Tibial artery (tissue), 4 donors: ENCODE measurements around the gene EID3.

ENCODE experiments used
- DNase-seq, 2 donors: peaks; one replicate each; pipeline ENCODE4 v3.0.0-alpha.2; 2019
- H3K27ac ChIP-seq, 2 donors: fragments of 200-600 bp; sonication (generic) in 1 of 2; 1 replicate in 1 of 2; 2 replicates in 1 of 2; pipeline ENCODE4 v1.5.1; 2018 to 2019; ENCODE audit warnings: mild to moderate bottlenecking in 1 of 2
- H3K27me3 ChIP-seq, 2 donors: fragments of 200-600 bp; sonication (generic) in 1 of 2; one replicate each; pipeline versions ENCODE4 v1.5.1 to v1.6.0; 2016 to 2019
- H3K36me3 ChIP-seq, 3 donors: fragments of 200-600 bp; sonication (generic) in 2 of 3; one replicate each; pipeline ENCODE4 v1.5.1; 2016 to 2019; ENCODE audit warnings: mild to moderate bottlenecking in 2 of 3
- H3K4me1 ChIP-seq, 4 donors: fragments of 200-600 bp; sonication (generic) in 2 of 4; 1 replicate in 3 of 4; 2 replicates in 1 of 4; pipeline ENCODE4 v1.5.1; 2016 to 2019
- H3K4me3 ChIP-seq, 2 donors: fragments of 200-600 bp; sonication (generic) in 1 of 2; 1 replicate in 1 of 2; 2 replicates in 1 of 2; pipeline ENCODE4 v1.5.1; 2018 to 2019; ENCODE audit warnings: mild to moderate bottlenecking in 2 of 2
- H3K9me3 ChIP-seq, 3 donors: fragments of 200-600 bp; sonication (generic) in 1 of 3; one replicate each; pipeline ENCODE4 v1.5.1; 2016 to 2019
- intact Hi-C: fragments of 100-400 bp; cut with DNase I; formaldehyde crosslinking; loops from one replicate; pipeline ENCODE4 v1.15.0; 2023; ENCODE audit warnings: low total_unique reads
- TF ChIP-seq, protein P1 (sequence below), 2 experiments: fragments of 200-600 bp in 1 of 2; fragments of 450-650 bp in 1 of 2; IDR thresholded peaks; one replicate each; pipeline ENCODE4 v1.5.1; 2017 to 2019; ENCODE audit warnings: antibody characterized with exemption in 2 of 2, mild to moderate bottlenecking in 1 of 2, moderate library complexity in 1 of 2

Gene EID3

DNA sequence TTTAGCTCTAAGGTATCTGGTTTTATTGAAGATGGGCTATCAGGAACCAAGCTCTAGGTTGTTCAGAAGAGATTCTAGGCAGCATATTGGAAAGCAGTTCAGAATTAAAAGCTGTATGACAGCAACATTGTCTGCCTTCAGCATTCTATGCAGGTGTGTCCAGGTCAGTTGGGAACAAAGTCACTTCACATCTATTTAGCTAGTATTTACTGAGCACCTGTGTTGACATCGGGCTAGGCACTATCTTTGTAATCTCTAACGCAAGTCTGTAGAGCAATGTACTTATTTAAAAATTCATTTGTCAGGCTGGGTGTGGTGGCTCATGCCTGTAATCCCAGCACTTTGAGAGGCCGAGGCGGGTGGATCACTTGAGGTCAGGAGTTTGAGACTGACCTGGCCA lies 6.8 kb upstream of the EID3 start:
- TF ChIP-seq, protein P1, sequence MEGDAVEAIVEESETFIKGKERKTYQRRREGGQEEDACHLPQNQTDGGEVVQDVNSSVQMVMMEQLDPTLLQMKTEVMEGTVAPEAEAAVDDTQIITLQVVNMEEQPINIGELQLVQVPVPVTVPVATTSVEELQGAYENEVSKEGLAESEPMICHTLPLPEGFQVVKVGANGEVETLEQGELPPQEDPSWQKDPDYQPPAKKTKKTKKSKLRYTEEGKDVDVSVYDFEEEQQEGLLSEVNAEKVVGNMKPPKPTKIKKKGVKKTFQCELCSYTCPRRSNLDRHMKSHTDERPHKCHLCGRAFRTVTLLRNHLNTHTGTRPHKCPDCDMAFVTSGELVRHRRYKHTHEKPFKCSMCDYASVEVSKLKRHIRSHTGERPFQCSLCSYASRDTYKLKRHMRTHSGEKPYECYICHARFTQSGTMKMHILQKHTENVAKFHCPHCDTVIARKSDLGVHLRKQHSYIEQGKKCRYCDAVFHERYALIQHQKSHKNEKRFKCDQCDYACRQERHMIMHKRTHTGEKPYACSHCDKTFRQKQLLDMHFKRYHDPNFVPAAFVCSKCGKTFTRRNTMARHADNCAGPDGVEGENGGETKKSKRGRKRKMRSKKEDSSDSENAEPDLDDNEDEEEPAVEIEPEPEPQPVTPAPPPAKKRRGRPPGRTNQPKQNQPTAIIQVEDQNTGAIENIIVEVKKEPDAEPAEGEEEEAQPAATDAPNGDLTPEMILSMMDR (IDR thresholded peaks at IDR 0.05) = no peak
- DNase-seq = no peak
- H3K27me3 ChIP-seq = no peaks in the 10 kb centered on the region
- no peaks in the 10 kb centered on the region for H3K9me3 ChIP-seq
- H3K4me1 ChIP-seq = peaks cover 0 to 98% (median 50%) of the 10 kb centered on the region in 4 donors
- H3K36me3 ChIP-seq = peaks cover 32 to 60% (median 53%) of the 10 kb centered on the region in 3 donors
- intact Hi-C loops = no loop called here
- peak overlapping the region in 1 of 2 donors; percentile 56 for H3K27ac ChIP-seq
- no peak overlapping the region for H3K4me3 ChIP-seq

DNA sequence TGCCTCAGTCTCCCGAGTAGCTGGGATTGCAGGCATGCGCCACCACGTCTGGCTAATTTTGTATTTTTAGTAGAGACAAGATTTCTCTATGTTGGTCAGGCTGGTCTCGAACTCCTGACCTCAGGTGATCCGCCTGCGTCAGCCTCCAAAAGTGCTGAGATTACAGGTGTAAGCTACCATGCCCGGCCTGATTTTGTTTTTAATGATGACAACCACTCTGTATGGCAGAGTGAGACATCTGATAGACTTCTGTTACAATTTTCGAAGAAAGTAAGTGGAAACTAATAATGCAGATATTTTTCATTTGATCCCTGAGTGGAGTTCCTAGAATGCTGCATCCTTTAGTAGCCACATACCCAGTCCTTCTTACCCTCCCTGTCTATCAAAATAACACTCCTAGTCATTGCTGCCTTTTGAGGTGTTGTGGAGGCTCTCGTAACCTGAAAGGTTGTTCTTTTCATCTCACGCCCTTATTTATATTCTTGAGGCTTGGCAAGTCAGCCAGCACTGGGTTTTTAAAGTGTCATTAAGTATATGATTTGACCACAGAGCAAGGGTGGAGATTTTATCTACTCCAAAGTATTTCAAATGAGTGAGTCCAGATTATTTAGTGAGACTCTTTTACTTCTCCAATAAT lies 5.9 kb upstream of the EID3 start:
- Histone ChIP-seq H3K9me3 (no peaks in the 10 kb centered on the region), H3K36me3 (peaks cover 23 to 51% (median 44%) of the 10 kb centered on the region in 3 donors), H3K27ac (no peak overlapping the region), H3K27me3 (no peaks in the 10 kb centered on the region), H3K4me3 (no peak overlapping the region), H3K4me1 (peaks cover 0 to 98% (median 47%) of the 10 kb centered on the region in 4 donors)
- DNase-seq = no peak
- intact Hi-C loops = no loop called here
- TF ChIP-seq, protein P1 (IDR thresholded peaks at IDR 0.05) = no peak

DNA sequence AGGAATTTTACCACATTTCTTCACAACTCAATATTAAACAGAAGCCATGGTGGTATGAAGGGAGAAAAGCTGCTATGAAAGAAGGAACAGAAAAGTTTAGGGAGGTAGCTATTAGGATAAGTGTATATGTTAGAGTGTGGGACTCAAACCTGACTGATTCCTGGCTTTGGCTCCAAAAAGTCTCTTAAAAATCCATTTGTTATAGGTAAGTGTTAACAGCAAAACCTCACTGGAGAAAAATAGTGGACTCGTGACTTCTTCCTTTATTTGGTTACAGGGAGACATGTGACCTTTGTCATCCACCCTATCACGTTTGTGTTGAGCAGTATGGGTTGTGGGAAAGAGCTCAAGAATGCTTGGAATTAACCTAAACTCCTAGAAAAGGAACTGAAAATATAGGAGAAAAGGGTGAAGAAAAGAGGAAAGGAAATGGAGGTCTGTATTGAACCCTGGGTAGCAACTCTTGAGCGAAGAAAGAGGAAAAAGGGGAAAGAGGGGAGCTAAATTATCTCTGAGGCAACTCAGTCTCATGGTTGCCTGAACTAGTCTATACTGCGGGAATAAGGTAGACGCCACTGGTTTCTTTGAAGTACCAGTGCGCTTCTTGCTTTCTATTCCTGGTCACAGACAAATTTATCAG lies 3.6 kb upstream of the EID3 start:
- peaks cover 0 to 95% (median 41%) of the 10 kb centered on the region in 4 donors for H3K4me1 ChIP-seq
- DNase-seq = no peak
- peaks cover 14 to 36% (median 22%) of the 10 kb centered on the region in 3 donors for H3K36me3 ChIP-seq
- no peaks in the 10 kb centered on the region for H3K9me3 ChIP-seq
- H3K4me3 ChIP-seq = no peak overlapping the region
- peak overlapping the region in 1 of 2 donors; percentile 9 for H3K27ac ChIP-seq
- no peaks in the 10 kb centered on the region for H3K27me3 ChIP-seq
- TF ChIP-seq, protein P1 (IDR thresholded peaks at IDR 0.05) = no peak
- intact Hi-C loops = no loop called here

DNA sequence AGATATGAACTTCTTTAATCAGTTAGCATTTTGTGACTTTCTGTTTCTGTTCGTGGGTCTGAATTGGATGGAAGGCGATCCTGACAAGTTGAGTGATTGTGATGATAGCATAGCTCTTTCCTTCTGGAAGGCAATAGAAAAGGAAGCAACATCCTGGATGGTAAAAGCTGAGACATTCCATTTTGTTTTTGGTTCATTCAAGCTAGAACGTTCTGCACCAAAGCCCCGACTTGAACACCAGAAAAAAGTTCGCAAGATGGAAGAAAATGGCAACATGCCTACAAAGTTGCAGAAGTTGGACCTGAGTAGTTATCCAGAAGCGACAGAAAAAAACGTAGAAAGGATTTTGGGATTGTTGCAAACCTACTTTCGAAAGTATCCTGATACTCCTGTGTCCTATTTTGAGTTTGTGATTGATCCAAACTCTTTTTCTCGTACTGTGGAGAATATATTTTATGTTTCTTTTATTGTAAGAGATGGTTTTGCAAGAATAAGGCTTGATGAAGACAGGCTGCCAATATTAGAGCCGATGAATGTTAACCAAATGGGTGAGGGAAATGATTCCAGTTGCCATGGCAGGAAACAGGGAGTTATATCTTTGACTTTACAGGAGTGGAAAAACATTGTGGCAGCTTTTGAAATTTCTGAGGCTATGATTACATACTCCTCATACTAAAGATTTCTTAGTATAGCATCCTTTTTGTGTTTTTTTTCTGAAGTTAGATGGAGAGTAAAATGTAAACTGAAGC lies 896 bp downstream of the EID3 start:
- no peak for DNase-seq
- Histone ChIP-seq H3K4me3 (peak overlapping the region; percentile 50 to 51), H3K9me3 (no peaks in the 10 kb centered on the region), H3K4me1 (peaks cover 0 to 90% (median 41%) of the 10 kb centered on the region in 4 donors), H3K36me3 (peaks cover 0 to 10% (median 0%) of the 10 kb centered on the region in 3 donors), H3K27me3 (no peaks in the 10 kb centered on the region), H3K27ac (peak overlapping the region; percentile 63 to 69)
- TF ChIP-seq, protein P1 (IDR thresholded peaks at IDR 0.05) = no peak
- intact Hi-C loops = no loop called here

DNA sequence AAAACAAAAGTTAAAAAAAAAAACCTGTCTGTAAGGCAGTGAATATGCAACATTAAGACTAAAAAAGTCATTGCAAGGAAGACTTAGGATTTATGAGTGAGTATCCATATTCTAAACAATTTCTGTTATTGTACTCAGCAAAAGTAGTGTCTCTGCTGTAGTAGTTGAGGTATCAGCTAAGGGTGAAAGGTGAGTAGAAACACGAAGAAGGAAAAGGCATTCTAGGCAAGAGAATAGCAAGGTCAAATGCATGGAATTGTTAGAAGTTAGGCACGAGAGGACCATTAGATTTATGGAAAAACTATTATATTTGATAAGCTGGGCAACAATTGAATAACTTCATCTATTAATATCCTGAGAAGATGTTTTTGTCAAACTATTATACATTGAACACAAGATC lies 1.8 kb downstream of the EID3 start:
- intact Hi-C loops = no loop called here
- DNase-seq = no peak
- Histone ChIP-seq H3K4me1 (peaks cover 0 to 86% (median 38%) of the 10 kb centered on the region in 4 donors), H3K27ac (no peak overlapping the region), H3K9me3 (no peaks in the 10 kb centered on the region), H3K36me3 (peaks cover 0 to 9% (median 6%) of the 10 kb centered on the region in 3 donors), H3K4me3 (no peak overlapping the region), H3K27me3 (no peaks in the 10 kb centered on the region)
- TF ChIP-seq, protein P1 (IDR thresholded peaks at IDR 0.05) = no peak
